DND-41 (cell line): ENCODE measurements around the gene ZNF273.

Source experiments
- ATAC-seq: fragments of 200-7000 bp; cut with Tn5 transposase; 3 replicates; pipeline ENCODE4 v1.9.1; 2021; ENCODE audit warnings: low read depth; ENCODE audit not compliant: insufficient read depth
- DNase-seq: peaks from one replicate; pipeline ENCODE4 v3.0.0-alpha.2; 2020
- H2AFZ ChIP-seq: 2 replicates; pipeline ENCODE4 v1.6.0; 2012; ENCODE audit warnings: low read depth, low read length
- H3K27ac ChIP-seq: 2 replicates; pipeline ENCODE4 v1.5.1; 2012; ENCODE audit warnings: low read length, inconsistent platforms
- H3K27me3 ChIP-seq: fragments of 200-600 bp; sonication (generic); 2 replicates; pipeline ENCODE4 v1.6.0; 2012; ENCODE audit warnings: low read length, mild to moderate bottlenecking, inconsistent platforms; ENCODE audit not compliant: insufficient read depth, poor library complexity
- H3K36me3 ChIP-seq: 2 replicates; pipeline ENCODE4 v1.5.1; 2012; ENCODE audit warnings: low read length, inconsistent platforms; ENCODE audit not compliant: insufficient read depth
- H3K4me1 ChIP-seq: 2 replicates; pipeline ENCODE4 v1.5.1; 2012; ENCODE audit warnings: mild to moderate bottlenecking, low read length; ENCODE audit not compliant: insufficient read depth
- H3K4me2 ChIP-seq: 2 replicates; pipeline ENCODE4 v1.6.0; 2012; ENCODE audit warnings: mild to moderate bottlenecking, moderate library complexity, low read length, inconsistent platforms; ENCODE audit not compliant: insufficient read depth
- H3K4me3 ChIP-seq, 2 experiments: fragments of 200-600 bp in 1 of 2; shearing (Covaris generic) in 1 of 2; 2 replicates each; pipeline ENCODE4 v1.5.1; 2012 to 2016; ENCODE audit warnings: inconsistent platforms in 2 of 2, low read length in 2 of 2, mild to moderate bottlenecking in 2 of 2, low read depth in 1 of 2, moderate library complexity in 1 of 2
- H3K79me2 ChIP-seq: 2 replicates; pipeline ENCODE4 v1.6.0; 2012; ENCODE audit warnings: low read length, inconsistent platforms; ENCODE audit not compliant: insufficient read depth
- H3K9ac ChIP-seq: 2 replicates; pipeline ENCODE4 v1.6.0; 2012; ENCODE audit warnings: low read depth, mild to moderate bottlenecking, inconsistent platforms, low read length, moderate library complexity
- H3K9me3 ChIP-seq: 2 replicates; pipeline ENCODE4 v1.5.1; 2012; ENCODE audit warnings: low read length, moderate library complexity, mild to moderate bottlenecking, inconsistent platforms; ENCODE audit not compliant: insufficient read depth, severe bottlenecking
- H4K20me1 ChIP-seq: 2 replicates; pipeline ENCODE4 v1.6.0; 2012; ENCODE audit warnings: low read length; ENCODE audit not compliant: insufficient read depth
- EZH2 ChIP-seq: IDR thresholded peaks from 3 replicates; pipeline ENCODE4 v1.6.1; 2012; ENCODE audit warnings: borderline replicate concordance, low read depth, mild to moderate bottlenecking, moderate library complexity, low read length, inconsistent platforms; ENCODE audit not compliant: severe bottlenecking
- TF ChIP-seq, protein P1 (sequence below): IDR thresholded peaks from 2 replicates; pipeline ENCODE4 v1.5.1; 2012; ENCODE audit warnings: borderline replicate concordance, low read length, moderate library complexity, mild to moderate bottlenecking; ENCODE audit not compliant: poor library complexity, severe bottlenecking; ENCODE audit errors: extremely low read depth

The ZNF273 gene

DNA sequence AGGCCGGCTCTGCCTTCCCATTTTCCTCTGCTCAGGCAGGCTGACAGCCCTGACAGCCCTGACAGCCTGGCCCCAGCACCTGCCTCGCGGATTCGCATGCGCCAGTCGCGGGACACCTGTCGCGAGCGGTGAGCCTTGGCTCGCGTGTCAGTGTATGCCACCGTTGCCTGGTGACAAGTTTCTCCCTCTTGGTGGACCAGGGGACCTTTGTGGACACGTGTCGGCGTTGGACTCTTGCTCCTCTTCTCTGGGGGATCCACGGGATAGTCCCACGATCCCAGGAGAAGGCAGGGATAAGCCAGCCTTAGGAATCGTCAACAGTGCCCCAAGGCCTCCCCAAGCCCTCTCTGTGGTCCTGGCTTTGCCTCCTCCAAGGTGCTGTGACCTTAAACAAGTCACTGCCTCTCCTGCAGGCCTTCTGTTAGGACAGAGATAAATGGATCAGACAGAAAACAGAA is 18.1 kb upstream of the ZNF273 start:
- no peak overlapping the region for H3K4me2 ChIP-seq
- no peak for ATAC-seq
- no peak for DNase-seq

DNA sequence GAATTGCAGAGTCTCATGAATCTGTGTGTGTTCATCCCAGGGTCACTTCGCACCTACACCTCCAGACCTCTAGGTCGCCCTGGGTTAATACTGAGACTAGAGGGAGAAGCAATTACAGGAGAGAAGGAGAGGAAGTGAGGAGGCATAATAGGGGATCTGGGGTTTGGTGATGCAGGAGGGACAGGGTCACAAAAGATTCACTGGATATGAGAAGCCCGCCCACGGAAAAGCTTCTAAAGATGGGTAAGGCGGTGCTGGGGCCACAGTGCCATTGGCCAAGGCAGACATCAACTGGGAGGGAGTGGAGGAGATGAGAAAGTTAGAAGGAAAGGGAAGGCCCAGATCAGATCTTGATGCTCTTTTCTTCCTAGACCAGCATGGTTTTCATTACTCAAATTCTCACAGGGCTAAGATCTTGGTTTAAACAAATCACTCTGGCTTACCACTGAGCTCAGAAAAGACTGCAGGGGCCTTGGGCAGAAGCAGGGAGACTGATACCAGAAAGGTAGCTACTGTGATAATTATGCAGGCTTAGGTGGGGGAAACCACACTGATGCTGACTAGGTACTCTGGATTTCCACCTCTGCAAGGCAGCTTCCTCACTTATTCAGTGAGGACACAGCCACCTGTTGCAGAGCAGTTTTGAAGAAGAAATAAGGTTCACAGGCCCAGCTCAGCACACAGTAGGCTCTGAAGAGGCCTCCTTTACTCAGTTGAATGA is 17.4 kb upstream of the ZNF273 start:
- Histone ChIP-seq H3K9ac (no peak overlapping the region), H3K4me2 (no peak overlapping the region), H3K36me3 (no peaks in the 10 kb centered on the region), H3K27ac (no peak overlapping the region), H3K27me3 (no peaks in the 10 kb centered on the region), H3K79me2 (no peaks in the 10 kb centered on the region), H3K9me3 (peaks cover 34% of the 10 kb centered on the region), H3K4me1 (no peaks in the 10 kb centered on the region), H4K20me1 (no peaks in the 10 kb centered on the region), H3K4me3 (no peak overlapping the region), H2AFZ (no peak overlapping the region)
- DNase-seq: no peak
- ATAC-seq: no peak
- TF ChIP-seq, protein P1, sequence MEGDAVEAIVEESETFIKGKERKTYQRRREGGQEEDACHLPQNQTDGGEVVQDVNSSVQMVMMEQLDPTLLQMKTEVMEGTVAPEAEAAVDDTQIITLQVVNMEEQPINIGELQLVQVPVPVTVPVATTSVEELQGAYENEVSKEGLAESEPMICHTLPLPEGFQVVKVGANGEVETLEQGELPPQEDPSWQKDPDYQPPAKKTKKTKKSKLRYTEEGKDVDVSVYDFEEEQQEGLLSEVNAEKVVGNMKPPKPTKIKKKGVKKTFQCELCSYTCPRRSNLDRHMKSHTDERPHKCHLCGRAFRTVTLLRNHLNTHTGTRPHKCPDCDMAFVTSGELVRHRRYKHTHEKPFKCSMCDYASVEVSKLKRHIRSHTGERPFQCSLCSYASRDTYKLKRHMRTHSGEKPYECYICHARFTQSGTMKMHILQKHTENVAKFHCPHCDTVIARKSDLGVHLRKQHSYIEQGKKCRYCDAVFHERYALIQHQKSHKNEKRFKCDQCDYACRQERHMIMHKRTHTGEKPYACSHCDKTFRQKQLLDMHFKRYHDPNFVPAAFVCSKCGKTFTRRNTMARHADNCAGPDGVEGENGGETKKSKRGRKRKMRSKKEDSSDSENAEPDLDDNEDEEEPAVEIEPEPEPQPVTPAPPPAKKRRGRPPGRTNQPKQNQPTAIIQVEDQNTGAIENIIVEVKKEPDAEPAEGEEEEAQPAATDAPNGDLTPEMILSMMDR: no peak
- TF ChIP-seq EZH2: no peak

More for the DNA sequence above, 18.1 kb upstream of the ZNF273 start:
- Histone ChIP-seq H3K79me2 (no peaks in the 10 kb centered on the region), H3K4me1 (no peaks in the 10 kb centered on the region), H3K9ac (no peak overlapping the region), H2AFZ (no peak overlapping the region), H3K36me3 (no peaks in the 10 kb centered on the region), H3K9me3 (peaks cover 41% of the 10 kb centered on the region), H3K4me3 (no peak overlapping the region), H3K27ac (no peak overlapping the region), H3K27me3 (no peaks in the 10 kb centered on the region), H4K20me1 (no peaks in the 10 kb centered on the region)
- TF ChIP-seq EZH2: no peak
- TF ChIP-seq, protein P1: no peak

DNA sequence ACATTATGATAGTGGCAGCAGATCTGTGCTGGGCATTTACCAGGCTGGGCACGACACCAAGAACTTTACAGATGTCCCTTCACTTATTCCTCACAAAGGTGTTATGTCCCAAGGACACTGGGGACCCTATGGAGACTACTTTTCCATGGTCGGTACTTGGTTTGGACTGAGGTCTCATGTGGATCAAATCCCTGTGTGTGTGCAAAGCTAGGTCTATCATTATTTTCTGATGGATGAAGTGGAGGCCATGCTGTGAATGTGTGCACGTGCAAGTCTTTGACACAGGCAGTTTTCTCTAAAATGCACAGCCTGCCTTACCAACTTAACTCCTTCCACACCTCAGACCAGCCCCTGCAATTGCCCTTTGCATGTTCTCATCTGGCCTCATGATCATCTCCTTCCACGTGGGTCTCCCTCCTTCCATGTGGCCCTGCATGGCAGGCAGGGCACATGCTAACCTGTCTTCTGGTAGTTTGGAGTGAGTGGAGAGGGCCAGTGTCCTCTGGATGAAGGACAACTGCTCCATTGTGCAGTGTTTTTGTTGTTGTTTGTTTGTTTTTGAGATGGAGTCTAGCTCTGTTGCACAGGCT is 16.0 kb upstream of the ZNF273 start:
- DNase-seq (no peak), ATAC-seq (no peak)
- Histone ChIP-seq H3K27ac (no peak overlapping the region), H3K4me2 (no peak overlapping the region), H3K79me2 (no peaks in the 10 kb centered on the region), H3K4me1 (no peaks in the 10 kb centered on the region), H2AFZ (no peak overlapping the region), H4K20me1 (no peaks in the 10 kb centered on the region), H3K36me3 (no peaks in the 10 kb centered on the region), H3K9ac (no peak overlapping the region), H3K9me3 (peaks cover 20% of the 10 kb centered on the region), H3K27me3 (no peaks in the 10 kb centered on the region), H3K4me3 (no peak overlapping the region)
- TF ChIP-seq EZH2: no peak
- TF ChIP-seq, protein P1: no peak
